ENCODE data around the gene ITCH.

The ITCH gene

DNA sequence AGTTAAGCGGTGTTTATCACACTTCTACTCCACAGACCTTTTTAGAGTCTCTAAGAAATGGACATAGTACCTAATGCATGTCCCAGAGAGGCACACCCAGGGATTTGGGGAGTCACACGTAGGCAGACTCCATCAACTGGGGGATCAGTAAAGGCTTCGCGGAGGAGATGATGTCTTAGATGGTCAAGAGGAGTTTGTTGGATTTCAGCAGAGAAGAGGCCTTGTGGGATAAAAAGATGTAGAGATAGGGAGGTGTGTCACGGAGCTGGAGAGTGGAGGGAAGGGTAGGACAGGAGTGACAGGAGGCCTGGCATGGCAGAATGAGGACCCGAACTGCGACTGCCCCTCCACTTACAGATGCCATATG lies 162.3 kb downstream of the ITCH start:
- Histone ChIP-seq H3K27ac (ENCODE audit: insufficient read depth in 1 of 2, low read depth in 1 of 2, low read length in 2 of 2, poor library complexity in 1 of 2, severe bottlenecking in 2 of 2) (no peak overlapping the region), H3K36me3 (ENCODE audit: control insufficient read depth in 4 of 4, insufficient read depth in 4 of 4, low read length in 3 of 4) (peaks cover 2 to 68% (median 51%) of the 10 kb centered on the region in 4 experiments), H3K9me3 (ENCODE audit: control extremely low read depth in 1 of 5, control insufficient read depth in 4 of 5, insufficient read depth in 2 of 5, low read depth in 1 of 5, low read length in 4 of 5) (no peaks in the 10 kb centered on the region), H3K27me3 (replicated peaks in 2 of 5; ENCODE audit: control insufficient read depth in 4 of 5, insufficient read depth in 5 of 5, low read length in 4 of 5) (no peaks in the 10 kb centered on the region), H3K4me3 (ENCODE audit: control insufficient read depth in 1 of 7, extremely low read depth in 1 of 7, insufficient read depth in 4 of 7, low read depth in 2 of 7, low read length in 6 of 7) (no peak overlapping the region), H3K4me1 (ENCODE audit: control extremely low read depth in 1 of 4, control insufficient read depth in 4 of 4, insufficient read depth in 4 of 4, low read length in 3 of 4) (peaks cover 0 to 6% (median 3%) of the 10 kb centered on the region in 4 experiments)
- ChIA-PET CTCF (interaction anchor here (1.0 to 5.6 kb wide), 3 partner anchors 12 to 212 kb away, joined by 3 to 68 read pairs (median 4); no protein-coding TSS in a partner anchor), POLR2A (no interaction called here)
- no peak for DNase-seq
- WGBS (ENCODE audit: insufficient coverage): 100% methylated on average over 6 of the region's 7 CpGs

DNA sequence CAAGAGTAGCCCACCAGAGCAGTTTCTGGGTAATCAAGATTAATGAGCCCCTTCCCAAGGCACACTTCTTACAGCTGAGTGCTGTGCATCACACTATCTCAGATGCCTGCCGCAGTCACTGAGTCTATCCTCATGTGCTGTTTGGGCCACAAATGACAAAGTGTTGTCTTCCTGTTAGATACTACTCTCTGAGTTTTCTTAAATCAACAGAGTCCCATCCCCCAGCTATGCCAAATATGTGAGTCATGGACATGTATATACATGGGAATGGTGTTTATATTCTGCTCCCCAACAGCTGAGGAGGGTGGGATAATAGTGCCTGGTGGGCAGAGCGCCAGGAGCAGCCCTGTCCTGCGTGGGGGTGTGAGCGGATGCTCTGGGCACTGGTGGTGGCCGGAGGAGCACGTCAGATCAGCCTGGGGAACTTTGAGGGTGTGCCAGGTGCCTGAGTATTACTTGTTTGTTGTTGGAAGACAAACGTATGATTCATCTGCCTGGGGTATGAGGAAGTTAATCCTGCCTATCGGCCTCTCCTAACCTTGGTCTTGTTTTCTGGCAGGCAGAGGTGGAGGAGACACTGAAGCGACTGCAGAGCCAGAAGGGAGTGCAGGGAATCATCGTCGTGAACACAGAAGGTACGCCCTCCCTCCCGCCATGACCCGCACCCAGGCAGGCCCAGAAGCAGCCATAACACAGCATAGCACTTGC lies 162.8 kb downstream of the ITCH start:
- Histone ChIP-seq H3K9me3 (ENCODE audit: control extremely low read depth in 1 of 5, control insufficient read depth in 4 of 5, insufficient read depth in 2 of 5, low read depth in 1 of 5, low read length in 4 of 5) (no peaks in the 10 kb centered on the region), H3K4me1 (ENCODE audit: control extremely low read depth in 1 of 4, control insufficient read depth in 4 of 4, insufficient read depth in 4 of 4, low read length in 3 of 4) (peaks cover 0 to 6% (median 3%) of the 10 kb centered on the region in 4 experiments), H3K4me3 (ENCODE audit: control insufficient read depth in 1 of 7, extremely low read depth in 1 of 7, insufficient read depth in 4 of 7, low read depth in 2 of 7, low read length in 6 of 7) (no peak overlapping the region), H3K27ac (ENCODE audit: insufficient read depth in 1 of 2, low read depth in 1 of 2, low read length in 2 of 2, poor library complexity in 1 of 2, severe bottlenecking in 2 of 2) (peak overlapping the region in 1 of 2 experiments; percentile 44), H3K27me3 (replicated peaks in 2 of 5; ENCODE audit: control insufficient read depth in 4 of 5, insufficient read depth in 5 of 5, low read length in 4 of 5) (no peaks in the 10 kb centered on the region), H3K36me3 (ENCODE audit: control insufficient read depth in 4 of 4, insufficient read depth in 4 of 4, low read length in 3 of 4) (peaks cover 2 to 73% (median 55%) of the 10 kb centered on the region in 4 experiments)
- DNase-seq: peak in 1 of 3 donors; percentile 13
- POLR2A ChIA-PET: no interaction called here
- CTCF ChIA-PET: interaction anchor here (1.0 to 1.3 kb wide), 3 partner anchors 11 to 213 kb away, joined by 3 to 5 read pairs (median 4); no protein-coding TSS in a partner anchor
- WGBS (ENCODE audit: insufficient coverage): 91% methylated on average over 14 of the region's 14 CpGs

DNA sequence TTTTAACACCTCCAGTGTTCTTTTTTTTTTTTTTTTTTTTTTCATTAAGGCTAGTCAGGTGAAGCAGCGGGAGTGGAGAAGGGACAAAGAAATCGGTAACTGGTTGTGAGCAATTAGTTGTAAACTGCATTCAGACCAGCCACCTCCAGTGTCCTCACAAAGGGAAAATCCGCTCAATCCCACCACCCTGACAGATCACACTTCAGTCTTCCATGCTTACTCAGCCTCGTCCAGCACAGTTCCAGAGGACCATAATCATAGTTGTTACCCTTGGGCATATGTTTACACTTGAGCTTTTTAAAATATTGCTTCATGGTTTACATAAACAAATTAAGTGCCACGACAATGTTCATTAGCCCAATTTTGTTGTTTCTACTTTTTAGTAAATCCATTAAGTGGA lies 163.4 kb downstream of the ITCH start:
- ChIA-PET CTCF (interaction anchor here (1.0 to 1.3 kb wide), 3 partner anchors 13 to 243 kb away, joined by 3 to 5 read pairs (median 4); no protein-coding TSS in a partner anchor), POLR2A (no interaction called here)

DNA sequence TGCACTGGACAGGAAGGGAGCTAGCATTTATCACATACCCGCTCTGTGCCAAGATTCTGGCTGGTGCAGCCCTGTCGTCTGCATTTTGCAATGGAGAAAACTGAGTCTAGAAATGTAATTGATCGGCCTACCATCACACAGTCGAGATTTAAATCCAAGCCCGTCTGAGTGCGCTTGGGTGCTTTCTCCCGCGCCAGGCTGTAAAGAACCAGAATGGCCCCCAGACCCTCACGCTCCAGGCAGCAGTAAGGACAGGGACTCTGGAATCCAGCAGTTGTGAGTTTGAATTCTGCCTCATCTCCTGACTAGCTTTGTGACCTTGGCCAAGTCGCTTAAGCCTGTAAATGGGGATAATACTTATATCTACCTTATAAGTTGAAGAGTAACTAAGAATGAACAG lies 163.9 kb downstream of the ITCH start:
- 100% methylated on average over 10 of the region's 10 CpGs for WGBS (ENCODE audit: insufficient coverage)
- DNase-seq: no peak
- CTCF ChIA-PET: interaction anchor here (1.3 kb wide), 2 partner anchors 214 to 243 kb away, joined by 3 to 5 read pairs; no protein-coding TSS in a partner anchor
- POLR2A ChIA-PET: no interaction called here
- H3K9me3 ChIP-seq (ENCODE audit: control extremely low read depth in 1 of 5, control insufficient read depth in 4 of 5, insufficient read depth in 2 of 5, low read depth in 1 of 5, low read length in 4 of 5): no peaks in the 10 kb centered on the region
- no peaks in the 10 kb centered on the region for H3K27me3 ChIP-seq (replicated peaks in 2 of 5; ENCODE audit: control insufficient read depth in 4 of 5, insufficient read depth in 5 of 5, low read length in 4 of 5)
- peaks cover 0 to 6% (median 3%) of the 10 kb centered on the region in 4 experiments for H3K4me1 ChIP-seq (ENCODE audit: control extremely low read depth in 1 of 4, control insufficient read depth in 4 of 4, insufficient read depth in 4 of 4, low read length in 3 of 4)
- peaks cover 2 to 77% (median 63%) of the 10 kb centered on the region in 4 experiments for H3K36me3 ChIP-seq (ENCODE audit: control insufficient read depth in 4 of 4, insufficient read depth in 4 of 4, low read length in 3 of 4)
- H3K4me3 ChIP-seq (ENCODE audit: control insufficient read depth in 1 of 7, extremely low read depth in 1 of 7, insufficient read depth in 4 of 7, low read depth in 2 of 7, low read length in 6 of 7): no peak overlapping the region
- no peak overlapping the region for H3K27ac ChIP-seq (ENCODE audit: insufficient read depth in 1 of 2, low read depth in 1 of 2, low read length in 2 of 2, poor library complexity in 1 of 2, severe bottlenecking in 2 of 2)

More for the DNA sequence above, 163.4 kb downstream of the ITCH start:
- H3K36me3 ChIP-seq (ENCODE audit: control insufficient read depth in 4 of 4, insufficient read depth in 4 of 4, low read length in 3 of 4): peaks cover 2 to 77% (median 60%) of the 10 kb centered on the region in 4 experiments
- DNase-seq: no peak
- peak overlapping the region in 1 of 2 experiments; percentile 44 for H3K27ac ChIP-seq (ENCODE audit: insufficient read depth in 1 of 2, low read depth in 1 of 2, low read length in 2 of 2, poor library complexity in 1 of 2, severe bottlenecking in 2 of 2)
- no peak overlapping the region for H3K4me3 ChIP-seq (ENCODE audit: control insufficient read depth in 1 of 7, extremely low read depth in 1 of 7, insufficient read depth in 4 of 7, low read depth in 2 of 7, low read length in 6 of 7)
- peaks cover 0 to 6% (median 3%) of the 10 kb centered on the region in 4 experiments for H3K4me1 ChIP-seq (ENCODE audit: control extremely low read depth in 1 of 4, control insufficient read depth in 4 of 4, insufficient read depth in 4 of 4, low read length in 3 of 4)
- no peaks in the 10 kb centered on the region for H3K9me3 ChIP-seq (ENCODE audit: control extremely low read depth in 1 of 5, control insufficient read depth in 4 of 5, insufficient read depth in 2 of 5, low read depth in 1 of 5, low read length in 4 of 5)
- H3K27me3 ChIP-seq (replicated peaks in 2 of 5; ENCODE audit: control insufficient read depth in 4 of 5, insufficient read depth in 5 of 5, low read length in 4 of 5): no peaks in the 10 kb centered on the region
- 100% methylated on average over 4 of the region's 5 CpGs for WGBS (ENCODE audit: insufficient coverage)

DNA sequence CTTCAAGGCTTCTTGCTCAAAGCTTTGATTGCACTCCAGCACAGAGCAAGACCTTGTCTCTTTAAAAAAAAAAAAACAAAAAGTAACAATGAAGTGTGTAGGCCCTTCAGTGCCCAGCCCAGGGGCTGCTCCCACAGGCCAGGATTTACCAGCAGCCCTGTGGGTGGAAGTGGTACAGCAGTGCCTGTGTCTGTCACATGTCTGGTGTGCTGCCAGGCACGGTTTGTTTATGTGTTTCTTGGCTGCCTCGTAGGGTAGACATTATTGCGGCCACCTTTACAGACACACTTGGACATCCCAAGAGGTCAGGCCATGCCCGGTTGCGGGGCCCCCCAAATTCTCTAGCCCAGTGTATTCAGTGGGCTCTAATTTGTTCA lies 165.8 kb downstream of the ITCH start:
- no peaks in the 10 kb centered on the region for H3K27me3 ChIP-seq (replicated peaks in 2 of 5; ENCODE audit: control insufficient read depth in 4 of 5, insufficient read depth in 5 of 5, low read length in 4 of 5)
- no peaks in the 10 kb centered on the region for H3K9me3 ChIP-seq (ENCODE audit: control extremely low read depth in 1 of 5, control insufficient read depth in 4 of 5, insufficient read depth in 2 of 5, low read depth in 1 of 5, low read length in 4 of 5)
- 92% methylated on average over 4 of the region's 5 CpGs for WGBS (ENCODE audit: insufficient coverage)
- H3K4me3 ChIP-seq (ENCODE audit: control insufficient read depth in 1 of 7, extremely low read depth in 1 of 7, insufficient read depth in 4 of 7, low read depth in 2 of 7, low read length in 6 of 7): no peak overlapping the region
- ChIA-PET POLR2A (no interaction called here), CTCF (no interaction called here)
- H3K4me1 ChIP-seq (ENCODE audit: control extremely low read depth in 1 of 4, control insufficient read depth in 4 of 4, insufficient read depth in 4 of 4, low read length in 3 of 4): no peaks in the 10 kb centered on the region
- DNase-seq: peak in 1 of 3 donors; percentile 25
- H3K36me3 ChIP-seq (ENCODE audit: control insufficient read depth in 4 of 4, insufficient read depth in 4 of 4, low read length in 3 of 4): peaks cover 4 to 83% (median 74%) of the 10 kb centered on the region in 4 experiments
- no peak overlapping the region for H3K27ac ChIP-seq (ENCODE audit: insufficient read depth in 1 of 2, low read depth in 1 of 2, low read length in 2 of 2, poor library complexity in 1 of 2, severe bottlenecking in 2 of 2)

DNA sequence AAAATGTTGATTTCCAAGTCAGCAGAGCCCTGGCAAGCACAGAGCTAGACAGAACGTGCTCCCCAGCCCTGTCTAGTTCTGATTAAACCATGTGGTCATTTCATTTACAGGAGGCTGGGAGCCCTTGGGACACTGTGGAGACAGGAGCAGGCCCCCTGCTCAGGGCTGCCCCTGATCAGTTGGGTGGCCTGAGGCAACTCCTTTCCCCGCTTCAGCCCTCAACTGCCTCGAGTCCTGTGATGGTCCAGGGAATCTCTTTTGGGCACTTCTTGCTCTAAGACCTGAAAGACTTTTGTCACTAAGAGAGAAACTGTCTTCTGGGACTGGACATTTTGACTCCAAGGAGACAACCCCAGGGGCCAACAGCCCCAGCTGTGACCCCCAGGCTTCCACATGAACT lies 166.7 kb downstream of the ITCH start:
- H3K9me3 ChIP-seq (ENCODE audit: control extremely low read depth in 1 of 5, control insufficient read depth in 4 of 5, insufficient read depth in 2 of 5, low read depth in 1 of 5, low read length in 4 of 5): no peaks in the 10 kb centered on the region
- DNase-seq: no peak
- peaks cover 7 to 86% (median 74%) of the 10 kb centered on the region in 4 experiments for H3K36me3 ChIP-seq (ENCODE audit: control insufficient read depth in 4 of 4, insufficient read depth in 4 of 4, low read length in 3 of 4)
- no peak overlapping the region for H3K27ac ChIP-seq (ENCODE audit: insufficient read depth in 1 of 2, low read depth in 1 of 2, low read length in 2 of 2, poor library complexity in 1 of 2, severe bottlenecking in 2 of 2)
- ChIA-PET POLR2A (no interaction called here), CTCF (interaction anchor here (0.6 to 1.0 kb wide), 5 partner anchors 15 to 219 kb away, joined by 3 to 5 read pairs (median 4); no protein-coding TSS in a partner anchor)
- no peak overlapping the region for H3K4me3 ChIP-seq (ENCODE audit: control insufficient read depth in 1 of 7, extremely low read depth in 1 of 7, insufficient read depth in 4 of 7, low read depth in 2 of 7, low read length in 6 of 7)
- H3K27me3 ChIP-seq (replicated peaks in 2 of 5; ENCODE audit: control insufficient read depth in 4 of 5, insufficient read depth in 5 of 5, low read length in 4 of 5): no peaks in the 10 kb centered on the region
- WGBS (ENCODE audit: insufficient coverage): 93% methylated on average over 3 of the region's 3 CpGs
- no peaks in the 10 kb centered on the region for H3K4me1 ChIP-seq (ENCODE audit: control extremely low read depth in 1 of 4, control insufficient read depth in 4 of 4, insufficient read depth in 4 of 4, low read length in 3 of 4)

DNA sequence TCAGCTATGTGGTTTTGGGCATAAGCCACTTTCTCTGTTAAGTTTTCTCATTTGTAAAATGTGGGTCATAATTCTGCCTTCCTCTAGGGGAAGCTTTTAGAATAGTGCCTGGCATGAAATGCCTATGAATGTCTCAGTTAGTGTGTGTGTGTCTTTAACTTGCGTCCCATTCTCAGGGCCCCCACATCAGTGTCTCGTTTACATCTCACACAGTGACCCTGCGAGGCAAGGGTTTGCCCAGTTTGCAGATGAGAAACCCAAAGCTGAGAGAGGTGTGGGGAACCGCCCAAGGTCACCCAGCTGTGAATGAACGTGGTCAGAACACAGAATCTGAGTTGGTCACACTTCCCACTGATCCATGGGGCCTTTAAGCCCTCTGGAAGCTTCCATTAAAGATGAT lies 167.3 kb downstream of the ITCH start:
- no peak for DNase-seq
- WGBS (ENCODE audit: insufficient coverage): 100% methylated on average over 5 of the region's 5 CpGs
- Histone ChIP-seq H3K36me3 (ENCODE audit: control insufficient read depth in 4 of 4, insufficient read depth in 4 of 4, low read length in 3 of 4) (peaks cover 9 to 88% (median 73%) of the 10 kb centered on the region in 4 experiments), H3K4me3 (ENCODE audit: control insufficient read depth in 1 of 7, extremely low read depth in 1 of 7, insufficient read depth in 4 of 7, low read depth in 2 of 7, low read length in 6 of 7) (no peak overlapping the region), H3K4me1 (ENCODE audit: control extremely low read depth in 1 of 4, control insufficient read depth in 4 of 4, insufficient read depth in 4 of 4, low read length in 3 of 4) (no peaks in the 10 kb centered on the region), H3K9me3 (ENCODE audit: control extremely low read depth in 1 of 5, control insufficient read depth in 4 of 5, insufficient read depth in 2 of 5, low read depth in 1 of 5, low read length in 4 of 5) (no peaks in the 10 kb centered on the region), H3K27ac (ENCODE audit: insufficient read depth in 1 of 2, low read depth in 1 of 2, low read length in 2 of 2, poor library complexity in 1 of 2, severe bottlenecking in 2 of 2) (peak overlapping the region in 1 of 2 experiments; percentile 1), H3K27me3 (replicated peaks in 2 of 5; ENCODE audit: control insufficient read depth in 4 of 5, insufficient read depth in 5 of 5, low read length in 4 of 5) (no peaks in the 10 kb centered on the region)
- POLR2A ChIA-PET: interaction anchor here (1.2 kb wide), 1 partner anchor 10 kb away, joined by 4 read pairs; no protein-coding TSS in a partner anchor
- CTCF ChIA-PET: interaction anchor here (0.9 to 1.0 kb wide), 3 partner anchors 14 to 220 kb away, joined by 3 to 4 read pairs (median 4); no protein-coding TSS in a partner anchor

All from common myeloid progenitor, CD34-positive (primary cell).